HG02943 (cell line): ENCODE results near the gene SERBP1.
"Not testable (repeated sequence)": the region's sequence is repeated elsewhere in the genome, so short reads cannot be mapped to it uniquely, and the experiment has no call there.

ENCODE experiments used
- ATAC-seq: cut with Tn5 transposase; IDR thresholded peaks from one replicate; pipeline ENCODE4 v1.9.1; 2021; ENCODE audit warnings: mild to moderate bottlenecking, low read depth, moderate library complexity; ENCODE audit not compliant: unreplicated experiment

SERBP1 gene

DNA sequence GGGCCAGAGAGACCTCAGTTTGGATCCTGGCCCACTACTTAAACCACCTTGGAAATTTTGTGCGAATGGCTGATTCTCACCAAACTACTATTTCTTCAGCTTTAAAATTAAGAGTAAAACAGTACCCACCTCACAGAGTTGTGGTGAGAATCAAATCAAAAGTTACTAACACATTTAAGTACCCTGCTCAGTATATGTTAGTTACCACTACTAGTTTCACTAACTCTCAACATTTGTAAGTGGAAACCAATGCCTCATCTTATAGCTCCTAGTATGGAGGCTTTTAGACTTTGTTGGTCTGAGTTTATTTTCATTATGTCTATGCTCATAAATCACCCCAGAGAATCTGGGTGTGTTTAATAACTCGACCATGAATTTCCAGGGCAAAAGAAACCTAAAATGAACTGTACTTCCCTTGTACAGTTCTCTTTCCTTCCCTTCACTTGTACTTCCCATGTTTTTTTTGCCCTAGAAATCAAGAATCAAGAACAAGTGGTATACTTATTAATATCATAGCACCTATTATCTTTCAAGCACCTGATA, 11.6 kb upstream of the SERBP1 start:
- ATAC-seq, result no peak

DNA sequence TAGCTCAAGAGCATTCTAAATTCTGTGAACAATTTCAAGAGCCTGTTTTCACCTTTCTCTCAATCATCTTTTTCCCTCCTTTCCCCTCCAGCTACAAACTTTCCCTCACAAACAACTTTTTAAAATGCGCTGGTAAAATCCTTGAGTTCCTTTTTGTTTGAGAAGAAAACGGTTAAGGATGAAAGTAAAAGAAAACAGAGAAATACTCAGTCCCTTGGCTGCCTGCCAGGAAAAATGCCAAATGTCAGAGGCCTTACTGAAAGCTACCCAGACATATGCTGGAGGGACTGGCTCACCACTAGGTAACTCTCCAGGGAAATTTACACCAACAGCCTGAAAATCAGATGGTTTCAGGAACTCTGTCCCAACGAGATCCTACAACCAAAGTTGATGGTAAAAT, 11.0 kb upstream of the SERBP1 start:
- no peak for ATAC-seq

DNA sequence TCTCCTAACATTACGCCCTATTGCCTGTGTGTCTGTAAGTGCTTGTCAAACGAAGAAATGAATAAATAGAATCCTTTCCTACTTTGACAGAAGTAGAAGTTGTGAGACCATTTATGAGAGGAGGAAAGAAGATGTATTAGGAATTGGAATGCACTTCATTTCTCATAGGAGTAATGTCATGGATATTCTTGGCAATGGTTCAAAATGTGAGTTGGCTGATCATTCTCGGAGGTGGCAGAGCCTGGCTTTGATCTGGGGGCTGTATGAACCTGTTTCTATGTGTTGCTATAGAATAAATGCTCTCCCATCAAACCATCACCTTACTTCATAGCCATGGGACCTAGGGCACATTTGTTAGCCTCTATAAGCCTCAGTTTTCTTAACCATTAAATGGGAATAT, 10.1 kb upstream of the SERBP1 start:
- ATAC-seq, result no peak

DNA sequence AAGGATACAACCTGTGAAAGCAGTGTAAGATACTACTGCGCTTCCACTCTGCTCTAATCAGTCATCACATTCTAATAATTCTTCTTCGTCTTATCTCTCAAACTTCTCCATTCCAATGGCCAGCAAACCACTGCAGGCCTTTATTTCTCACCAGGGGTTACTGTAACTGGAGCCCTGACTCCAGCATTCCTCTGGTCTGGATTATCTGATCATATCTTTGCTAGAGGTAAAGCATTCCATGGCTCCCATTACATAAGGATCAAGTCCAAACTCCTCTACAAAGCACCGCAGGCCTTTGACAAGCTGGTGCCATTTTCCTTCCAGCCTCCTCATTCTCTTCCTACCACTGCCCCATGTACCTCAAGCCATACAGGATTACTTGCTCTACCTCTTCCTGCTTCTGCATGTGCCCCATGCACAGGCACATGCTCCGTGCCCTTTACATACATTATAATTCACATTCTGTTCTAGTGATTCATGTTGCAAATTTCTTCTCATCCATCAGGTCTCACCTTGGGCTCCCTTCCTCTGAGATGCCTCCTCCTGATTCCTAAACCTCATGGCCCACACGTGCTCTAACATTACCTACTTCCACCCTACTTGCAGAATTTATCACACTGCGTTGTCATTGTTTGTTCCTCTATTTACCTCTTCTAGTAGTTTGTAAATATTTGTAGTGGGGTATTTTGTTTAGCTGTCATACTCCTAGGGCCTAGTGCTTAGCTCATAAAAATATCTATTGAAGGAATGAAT, 9.3 kb upstream of the SERBP1 start:
- no peak for ATAC-seq

DNA sequence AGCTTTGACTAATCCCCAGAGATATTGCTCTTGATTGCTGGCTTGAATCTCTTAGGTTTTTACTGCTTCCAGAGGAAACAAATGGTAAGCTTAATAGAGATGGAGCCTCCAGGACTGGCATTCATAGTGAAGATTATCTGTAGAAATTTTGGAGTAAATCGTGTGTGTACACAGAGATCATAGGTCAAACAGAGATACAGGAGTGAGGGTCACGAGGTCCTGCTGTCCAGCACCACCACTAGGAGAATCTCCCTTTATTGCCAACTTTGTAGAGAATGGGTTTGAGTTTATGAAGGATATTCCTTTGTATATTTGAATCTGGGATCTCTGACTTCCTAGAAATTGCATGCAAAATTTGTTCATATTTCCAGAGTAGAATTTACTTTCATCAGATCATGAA, 7.8 kb upstream of the SERBP1 start:
- no peak for ATAC-seq

DNA sequence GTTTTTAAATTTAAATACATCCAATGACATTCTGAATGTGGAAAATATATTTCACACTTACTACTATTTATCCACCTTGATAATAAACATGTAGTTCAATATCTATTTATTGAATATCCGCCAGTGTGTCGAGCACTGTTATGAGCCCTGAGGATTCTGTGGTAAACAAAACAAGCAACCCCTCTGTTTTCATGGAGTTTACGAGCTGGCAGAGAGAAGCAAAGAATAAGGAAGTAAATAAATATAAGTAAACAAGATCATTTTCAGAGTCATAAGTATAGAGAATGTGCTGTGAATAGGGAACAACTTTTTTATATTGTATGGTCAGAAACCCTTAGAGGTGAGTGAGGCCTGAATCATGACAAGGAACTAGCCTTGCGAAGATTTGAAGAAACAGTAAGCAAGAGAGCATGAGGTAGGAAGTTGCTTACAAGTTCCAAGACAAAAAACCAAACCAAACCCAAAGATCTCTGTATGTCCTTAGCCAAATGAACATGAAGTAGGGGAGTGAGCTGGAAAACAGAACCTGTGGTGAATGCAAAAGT, 6.4 kb upstream of the SERBP1 start:
- ATAC-seq, result no peak

DNA sequence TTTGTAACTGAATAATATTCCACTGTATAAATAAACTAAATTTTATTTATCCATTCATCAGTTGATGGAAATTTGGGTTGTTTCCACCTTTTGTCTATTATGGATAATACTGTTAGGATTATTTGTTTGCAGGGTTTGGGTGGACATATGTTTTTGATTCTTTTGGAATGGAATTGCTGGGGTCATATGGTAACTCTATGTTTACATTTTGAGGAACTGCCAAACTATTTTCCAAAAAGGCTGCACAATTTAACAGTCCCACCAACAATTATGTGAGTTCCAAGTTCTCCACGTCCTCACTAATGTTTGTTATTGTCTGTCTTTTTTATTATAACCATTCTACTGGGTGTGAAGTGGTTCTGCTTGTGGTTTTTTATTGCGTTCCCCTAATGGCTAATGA, 4.3 kb upstream of the SERBP1 start:
- ATAC-seq, result no peak

DNA sequence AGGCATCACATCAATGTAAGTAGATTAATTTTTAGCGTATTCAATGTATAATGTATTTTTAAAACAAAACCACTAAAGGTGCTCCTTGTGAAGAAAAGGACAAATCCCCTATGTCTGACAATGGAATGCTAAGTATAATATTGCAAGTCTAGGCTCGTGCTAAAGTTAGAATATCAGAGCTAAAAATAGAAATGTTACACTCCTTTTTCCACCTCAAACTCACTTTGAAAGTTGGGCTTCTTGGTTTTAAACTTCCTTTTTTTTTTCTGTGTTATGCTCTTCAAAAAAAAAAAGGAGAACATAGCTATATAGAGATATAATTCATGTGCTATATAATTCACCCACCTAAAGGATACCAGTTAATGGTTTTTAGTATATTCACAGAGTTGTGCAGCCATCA, 3.6 kb upstream of the SERBP1 start:
- ATAC-seq, result no peak

DNA sequence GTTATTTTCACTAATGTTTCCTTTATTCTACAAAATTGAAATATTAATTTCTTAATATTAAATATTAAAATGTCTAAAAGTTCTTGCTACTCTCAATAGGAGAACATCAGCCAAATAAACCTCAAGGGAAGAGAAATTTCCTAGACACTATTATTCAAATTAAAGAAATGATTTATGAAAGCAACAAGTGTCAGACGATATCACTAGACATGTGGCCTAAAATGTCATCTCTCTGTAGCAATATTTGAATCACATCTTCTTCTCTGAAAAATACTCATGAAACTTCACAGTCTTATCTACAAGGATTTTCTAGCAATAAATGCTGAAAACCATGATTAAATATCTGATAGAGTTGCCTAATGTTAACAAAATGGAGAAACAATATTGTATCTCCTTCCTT, 2.5 kb upstream of the SERBP1 start:
- ATAC-seq, result no peak

DNA sequence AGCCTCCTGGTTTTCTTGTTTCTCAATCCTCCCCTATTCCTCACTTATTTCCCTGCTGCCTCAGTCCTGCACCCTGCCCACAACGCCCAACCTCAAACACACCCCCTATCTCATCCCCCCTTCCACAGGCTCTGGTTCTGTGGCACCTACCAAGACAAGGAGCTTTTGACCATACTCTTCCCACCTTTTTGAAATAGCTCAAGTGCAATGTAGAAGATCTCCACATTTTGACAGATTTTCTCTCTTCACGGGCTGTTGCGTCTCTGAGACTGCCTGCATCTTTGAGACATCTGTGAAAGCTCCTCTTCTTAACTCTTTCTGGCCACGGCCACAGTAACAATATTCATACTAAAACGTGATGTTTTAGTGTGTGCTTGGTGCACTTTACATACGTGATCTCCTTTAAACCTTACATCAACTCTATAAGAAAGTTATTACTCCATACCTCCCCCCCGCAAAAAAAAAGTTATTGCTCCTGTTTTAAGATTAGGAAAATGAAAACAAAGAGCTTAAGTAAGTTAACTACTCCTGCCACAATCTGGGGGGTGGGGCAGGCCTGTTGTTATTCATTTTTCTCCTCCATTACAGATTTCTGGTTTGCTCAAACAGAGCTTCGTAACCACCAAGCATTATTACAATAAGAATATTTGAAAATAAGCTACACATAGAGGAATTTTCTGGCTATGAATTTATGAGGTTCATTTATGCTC, 1.8 kb upstream of the SERBP1 start:
- ATAC-seq, result no peak

DNA sequence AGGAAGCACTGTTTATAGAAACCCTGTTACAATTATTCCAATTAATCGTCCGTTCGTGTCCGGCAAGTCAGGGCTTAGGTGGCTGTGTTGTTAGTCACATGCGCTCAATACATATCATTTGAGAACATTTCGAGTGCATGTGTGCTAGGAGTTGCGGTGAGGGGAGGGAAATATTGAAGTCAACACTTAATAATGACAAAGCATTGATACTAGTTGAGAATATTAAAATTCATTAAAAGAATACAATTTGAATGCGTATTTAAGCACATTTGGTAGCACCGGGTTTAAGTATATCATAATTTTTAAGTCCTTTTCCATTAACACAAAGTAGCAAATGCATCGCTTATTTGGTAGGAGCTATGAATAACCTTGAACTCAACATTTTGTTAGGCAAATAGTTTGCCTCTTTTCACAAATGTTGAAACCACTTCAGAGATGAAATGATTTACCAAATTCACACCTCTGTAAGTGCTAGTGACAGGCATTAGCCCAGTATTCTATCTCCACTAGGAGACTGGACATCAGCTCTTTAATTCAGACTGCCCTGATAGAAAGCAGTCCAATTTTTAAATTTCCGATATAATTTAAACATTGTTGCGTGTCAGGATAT, 1.1 kb upstream of the SERBP1 start:
- ATAC-seq, result no peak

DNA sequence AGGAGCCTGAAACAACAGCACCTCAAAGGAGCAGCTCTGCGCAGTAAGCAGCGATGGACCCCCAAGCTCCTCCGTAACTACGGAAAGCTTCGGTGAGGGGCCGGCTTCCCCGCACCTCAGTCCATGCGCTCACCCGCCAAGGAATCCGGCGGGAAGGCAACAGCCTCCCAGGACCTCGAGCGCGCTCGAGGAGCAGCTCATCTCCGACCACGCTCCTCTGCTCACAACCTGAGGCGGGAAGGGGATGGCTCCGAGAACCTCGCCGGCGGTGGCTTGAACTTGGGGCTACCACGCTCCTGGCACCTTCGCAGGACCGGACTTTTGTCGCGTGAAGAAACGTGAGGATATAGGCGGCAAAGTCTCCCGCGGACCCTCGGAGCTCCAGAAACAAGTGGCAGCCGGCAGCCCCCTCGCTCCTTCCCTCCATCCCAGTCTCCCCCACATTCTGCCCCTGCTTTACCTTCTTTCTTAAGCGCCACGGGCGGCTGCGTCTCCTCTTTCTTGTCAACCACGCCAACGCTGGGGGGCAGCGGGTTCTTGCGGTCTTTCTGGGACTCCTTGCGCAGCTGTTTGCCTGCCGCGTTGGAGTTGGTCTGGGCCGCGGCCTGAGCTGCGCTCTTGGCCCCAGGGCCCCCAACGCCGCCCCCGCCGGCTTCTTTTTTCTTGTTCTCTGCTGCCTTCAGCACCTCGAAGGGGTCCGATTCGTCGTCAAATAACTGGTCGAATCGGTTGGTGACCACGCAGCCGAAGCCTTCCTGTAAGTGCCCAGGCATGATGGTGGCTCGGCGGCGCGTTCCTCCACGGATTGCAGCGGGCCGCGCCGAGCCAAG, 459 bp downstream of the SERBP1 start:
- ATAC-seq, result peak; percentile 10

DNA sequence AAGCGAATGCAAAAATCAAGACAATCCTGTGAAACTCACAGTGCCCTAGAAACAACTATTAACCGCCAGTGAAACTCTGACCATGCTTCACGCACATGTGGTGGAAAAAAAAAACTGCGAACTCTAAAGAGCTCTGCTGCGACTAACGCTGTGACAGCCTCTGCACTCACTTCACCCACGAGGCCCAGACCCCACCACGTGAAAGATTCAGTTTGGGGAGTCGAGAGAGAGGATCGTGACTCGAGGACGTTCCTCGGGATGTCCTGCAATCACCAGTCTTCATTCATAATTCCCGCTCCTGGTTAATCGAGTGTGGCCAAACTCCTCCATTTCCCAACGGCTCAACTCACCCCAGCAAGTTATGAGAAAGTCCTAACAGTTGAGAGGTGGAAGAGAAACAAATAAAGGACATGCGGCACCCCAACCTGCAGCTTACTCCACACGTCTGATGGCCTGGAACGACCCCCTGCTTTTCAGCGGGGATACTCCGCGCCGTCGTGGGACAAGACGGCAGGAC, 1.1 kb downstream of the SERBP1 start:
- ATAC-seq, result no peak

DNA sequence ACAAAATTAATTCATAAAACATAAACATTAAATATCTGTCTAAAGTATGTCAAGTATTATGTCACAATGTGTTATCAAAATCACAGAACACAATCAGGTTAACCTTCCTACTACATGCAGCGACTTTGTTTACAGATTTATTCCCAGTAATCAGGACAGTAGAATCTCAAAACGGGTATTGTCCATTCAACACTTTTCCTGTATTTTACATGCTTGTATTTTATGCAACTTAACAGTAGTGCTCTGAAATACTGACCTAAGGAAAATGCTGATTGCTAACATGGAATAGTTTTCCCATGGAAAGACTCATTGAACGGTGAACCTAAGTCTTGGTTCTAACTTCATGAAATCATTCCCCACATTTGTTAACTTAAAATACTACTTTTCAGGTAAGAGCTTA, 2.3 kb downstream of the SERBP1 start:
- no peak for ATAC-seq

DNA sequence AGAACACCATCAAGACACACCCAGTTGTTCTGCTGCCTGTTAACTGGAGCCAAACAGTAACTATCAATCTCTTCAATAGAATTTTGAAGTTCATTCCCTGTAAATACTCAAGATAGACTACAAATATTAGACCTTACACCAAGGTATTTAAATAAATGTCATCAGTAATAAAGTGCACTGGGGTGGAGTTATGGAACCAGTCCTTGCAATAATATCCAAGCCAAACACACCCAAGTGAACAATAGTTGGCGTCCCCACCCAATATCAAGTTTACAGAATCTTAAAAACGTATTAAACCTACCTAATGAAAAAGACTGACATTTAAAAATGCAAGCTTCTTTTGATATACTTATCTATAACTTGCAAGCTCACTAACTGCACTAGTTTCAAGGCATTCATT, 2.7 kb downstream of the SERBP1 start:
- no peak for ATAC-seq

DNA sequence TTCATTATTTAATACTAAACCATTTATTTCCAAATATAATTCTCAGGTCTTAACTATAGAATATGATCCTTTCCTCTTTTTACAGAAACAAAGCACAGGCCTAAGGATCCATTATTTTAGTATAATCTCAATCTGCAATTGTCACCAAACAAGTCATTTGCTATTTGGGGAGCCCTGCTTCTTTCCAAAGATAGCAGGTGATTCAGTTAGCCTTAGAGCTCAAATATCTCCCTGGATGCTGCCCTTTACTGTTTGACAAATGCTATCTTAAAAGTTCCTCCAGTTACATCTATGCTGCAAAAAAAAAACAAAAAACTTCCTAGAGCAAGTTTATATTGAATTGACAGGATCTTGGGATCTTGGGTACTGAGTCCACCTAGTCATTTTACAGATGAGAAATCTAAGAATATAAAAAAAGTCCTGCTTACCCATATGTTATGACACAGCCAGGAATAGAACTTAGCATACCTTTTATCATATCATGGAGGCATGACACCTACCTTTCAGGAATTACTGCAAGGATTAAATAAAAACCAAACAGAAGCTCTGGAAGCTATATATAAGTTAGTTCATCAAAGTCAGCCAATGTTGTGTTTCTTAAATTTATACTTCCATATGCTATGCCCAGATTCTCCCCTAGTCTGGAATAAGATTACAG, 9.2 kb downstream of the SERBP1 start:
- no peak for ATAC-seq

DNA sequence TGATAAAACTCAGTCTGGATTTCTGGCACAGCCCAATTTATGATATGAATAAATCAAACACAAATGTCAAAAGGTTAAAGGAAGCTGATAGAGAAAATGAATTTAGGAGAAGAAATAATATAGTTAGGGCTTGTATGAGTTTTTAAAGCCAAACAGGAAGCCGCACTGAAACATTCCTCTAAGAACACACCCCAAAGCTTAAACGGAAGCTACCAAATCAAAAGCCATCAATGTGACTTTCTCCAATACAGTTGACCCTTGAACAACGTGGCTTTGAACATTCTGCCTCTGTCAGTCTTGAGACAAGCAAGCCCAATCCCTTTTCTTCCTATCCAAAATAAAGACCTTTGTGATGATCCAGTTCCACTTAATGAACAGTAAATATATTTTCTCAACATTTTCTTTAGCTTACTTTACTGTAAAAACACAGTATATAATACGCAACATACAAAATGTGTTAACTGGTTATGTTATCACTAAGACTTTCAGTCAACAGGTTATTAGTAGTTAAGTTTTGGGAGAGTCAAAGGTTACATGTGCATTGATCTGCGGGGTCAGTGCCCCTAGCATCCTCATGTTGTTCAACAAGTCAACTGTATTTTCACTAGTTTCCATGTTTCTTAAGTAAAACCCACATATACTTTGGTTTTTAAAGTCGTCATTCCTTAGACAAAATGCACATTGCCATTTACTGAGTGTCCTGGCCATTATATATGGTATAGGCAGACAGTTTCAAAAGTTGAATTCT, 11.2 kb downstream of the SERBP1 start:
- no peak for ATAC-seq

DNA sequence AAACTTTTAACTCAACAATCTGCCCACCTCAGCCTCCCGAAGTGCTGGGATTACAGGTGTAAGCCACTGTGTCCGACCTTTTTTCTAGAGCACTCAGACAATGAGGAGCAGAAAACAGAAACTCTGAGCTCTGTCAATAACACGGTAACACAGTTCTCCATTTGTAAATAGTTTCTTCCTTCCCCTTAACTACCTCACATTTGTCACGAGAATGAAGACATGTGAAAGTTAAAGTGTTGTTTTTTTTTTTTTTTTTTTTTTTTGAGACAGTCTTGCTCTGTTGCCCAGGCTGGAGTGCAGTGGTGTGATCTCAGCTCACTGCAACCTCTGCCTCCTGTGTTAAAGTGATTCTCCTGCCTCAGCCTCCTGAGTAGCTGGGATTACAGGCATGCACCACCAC, 12.5 kb downstream of the SERBP1 start:
- not testable (repeated sequence) for ATAC-seq

DNA sequence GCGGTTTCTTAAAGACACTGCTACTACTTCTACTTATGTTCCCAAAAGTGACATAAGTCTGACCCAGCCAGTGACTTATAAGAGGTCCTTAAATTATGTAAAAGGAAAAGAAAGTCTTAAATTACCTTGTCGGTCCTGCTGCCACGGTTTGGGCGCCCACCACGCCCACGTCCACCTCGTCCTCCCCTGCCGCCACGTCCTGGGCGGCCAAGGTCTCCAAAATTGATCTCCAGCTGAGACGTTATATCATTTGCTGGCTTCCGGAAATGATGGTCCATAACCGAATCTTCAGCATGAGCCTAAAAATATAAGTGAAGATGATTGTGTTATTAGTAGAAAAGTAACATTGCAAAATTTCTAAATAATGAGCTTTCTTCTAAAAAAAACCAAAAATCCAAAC, 15.2 kb downstream of the SERBP1 start:
- no peak for ATAC-seq
